Mesenchymal stem cell (in vitro differentiated cells and primary cell): Measurements from ENCODE around the gene EXOC6B.
A peak's percentile ranks its signal among the peaks of the same experiment; 100 is the strongest.

Experiments
- DNase-seq: peaks from one replicate; pipeline ENCODE4 v3.0.0-alpha.2; 2013
- H2AFZ ChIP-seq: one replicate; pipeline ENCODE4 v1.6.1; 2013; ENCODE audit warnings: low read depth, mild to moderate bottlenecking, control low read depth, inconsistent platforms, low read length, moderate library complexity
- H2AK5ac ChIP-seq: 2 replicates; pipeline ENCODE4 v1.6.1; 2013; ENCODE audit warnings: low read length, moderate library complexity, mild to moderate bottlenecking, inconsistent platforms; ENCODE audit not compliant: severe bottlenecking
- H2BK120ac ChIP-seq: one replicate; pipeline ENCODE4 v1.6.1; 2013; ENCODE audit warnings: low read depth, mild to moderate bottlenecking, inconsistent platforms, low read length, moderate library complexity
- H2BK12ac ChIP-seq, 2 experiments: one replicate each; pipeline ENCODE4 v1.6.1; 2013; ENCODE audit warnings: inconsistent platforms in 2 of 2, low read length in 2 of 2, mild to moderate bottlenecking in 2 of 2, moderate library complexity in 2 of 2, control low read depth in 1 of 2
- H2BK15ac ChIP-seq: one replicate; pipeline ENCODE4 v1.6.1; 2013; ENCODE audit warnings: mild to moderate bottlenecking, low read depth, inconsistent platforms; ENCODE audit not compliant: poor library complexity, severe bottlenecking
- H2BK5ac ChIP-seq: 2 replicates; pipeline ENCODE4 v1.6.1; 2013; ENCODE audit warnings: low read depth, mild to moderate bottlenecking, low read length, control low read depth, inconsistent platforms; ENCODE audit not compliant: poor library complexity, severe bottlenecking
- H3K14ac ChIP-seq, 2 experiments: one replicate each; pipeline ENCODE4 v1.6.1; 2013; ENCODE audit warnings: inconsistent platforms in 2 of 2, low read length in 2 of 2, control low read depth in 1 of 2, mild to moderate bottlenecking in 1 of 2, moderate library complexity in 1 of 2
- H3K18ac ChIP-seq, 2 experiments: one replicate each; pipeline ENCODE4 v1.6.1; 2013; ENCODE audit warnings: inconsistent platforms in 2 of 2, low read length in 2 of 2, control low read depth in 1 of 2, low read depth in 1 of 2, mild to moderate bottlenecking in 1 of 2
- H3K23ac ChIP-seq, 2 experiments: one replicate each; pipeline ENCODE4 v1.6.1; 2013; ENCODE audit warnings: inconsistent platforms in 2 of 2, low read length in 2 of 2, mild to moderate bottlenecking in 2 of 2, moderate library complexity in 2 of 2, control low read depth in 1 of 2
- H3K27ac ChIP-seq: 2 replicates; pipeline ENCODE4 v1.5.1; 2013; ENCODE audit warnings: mild to moderate bottlenecking, moderate library complexity, low read length, control low read depth, inconsistent platforms; ENCODE audit not compliant: poor library complexity, severe bottlenecking
- H3K27me3 ChIP-seq, 2 experiments: 2 replicates each; pipeline versions ENCODE4 v1.6.1 to v1.7.0; 2013; ENCODE audit warnings: low read length in 2 of 2, mild to moderate bottlenecking in 2 of 2, moderate library complexity in 2 of 2, control low read depth in 1 of 2, inconsistent platforms in 1 of 2; ENCODE audit not compliant: control insufficient read depth in 1 of 2, insufficient read depth in 1 of 2
- H3K36me3 ChIP-seq, 2 experiments: 2 replicates each; pipeline versions ENCODE4 v1.6.1 to v1.7.0; 2013; ENCODE audit warnings: low read length in 2 of 2, control low read depth in 1 of 2, inconsistent platforms in 1 of 2, low read depth in 1 of 2, mild to moderate bottlenecking in 1 of 2; ENCODE audit not compliant: insufficient read depth in 2 of 2, control insufficient read depth in 1 of 2
- H3K4ac ChIP-seq, 2 experiments: one replicate each; pipeline ENCODE4 v1.6.1; 2013; ENCODE audit warnings: inconsistent platforms in 2 of 2, low read length in 2 of 2, mild to moderate bottlenecking in 2 of 2, moderate library complexity in 2 of 2, control low read depth in 1 of 2, low read depth in 1 of 2
- H3K4me1 ChIP-seq: 2 replicates; pipeline ENCODE4 v1.6.1; 2013; ENCODE audit warnings: low read depth, low read length, control low read depth; ENCODE audit not compliant: control insufficient read depth, insufficient read depth
- H3K4me2 ChIP-seq: 2 replicates; pipeline ENCODE4 v1.6.1; 2013; ENCODE audit warnings: low read length, mild to moderate bottlenecking, inconsistent platforms; ENCODE audit not compliant: poor library complexity, severe bottlenecking
- H3K4me3 ChIP-seq, 2 experiments: 2 replicates each; pipeline versions ENCODE4 v1.5.1 to v1.7.0; 2013; ENCODE audit warnings: low read length in 2 of 2, mild to moderate bottlenecking in 2 of 2, control low read depth in 1 of 2, low read depth in 1 of 2; ENCODE audit not compliant: insufficient read depth in 1 of 2
- H3K79me1 ChIP-seq: replicated peaks from 2 replicates; pipeline ENCODE4 v1.6.1; 2013; ENCODE audit warnings: mild to moderate bottlenecking, control low read depth, low read length, inconsistent platforms; ENCODE audit not compliant: poor library complexity, severe bottlenecking
- H3K9ac ChIP-seq: 2 replicates; pipeline ENCODE4 v1.7.0; 2013; ENCODE audit warnings: mild to moderate bottlenecking, low read length, moderate library complexity
- H3K9me3 ChIP-seq: 2 replicates; pipeline ENCODE4 v1.7.0; 2013; ENCODE audit warnings: mild to moderate bottlenecking, low read length; ENCODE audit not compliant: control insufficient read depth
- H4K8ac ChIP-seq: one replicate; pipeline ENCODE4 v1.6.1; 2013; ENCODE audit warnings: inconsistent platforms, mild to moderate bottlenecking, low read length, moderate library complexity
- H4K91ac ChIP-seq: one replicate; pipeline ENCODE4 v1.6.1; 2013; ENCODE audit warnings: mild to moderate bottlenecking, low read length, inconsistent platforms
- WGBS: methylation state at CpG from one replicate; pipeline ENCODE4 v1.1.7; 2013; ENCODE audit warnings: mixed read lengths; 5-methylcytosine and 5-hydroxymethylcytosine counted together

The EXOC6B gene

GRCh38 chr2:72378753-72379348, 447.0 kb downstream of the EXOC6B start:
- Histone ChIP-seq H3K27ac (no peak overlapping the region), H2BK12ac (no peak overlapping the region), H2BK15ac (no peak overlapping the region), H2BK5ac (no peak overlapping the region), H3K4me2 (no peak overlapping the region), H3K4me3 (no peak overlapping the region), H3K23ac (no peak overlapping the region), H3K18ac (no peak overlapping the region), H3K79me1 (peaks cover 4% of the 10 kb centered on the region), H3K4me1 (no peaks in the 10 kb centered on the region), H2BK120ac (no peak overlapping the region), H2AFZ (no peak overlapping the region), H2AK5ac (no peak overlapping the region), H3K36me3 (peaks cover 0 to 29% of the 10 kb centered on the region in 2 experiments), H4K8ac (no peak overlapping the region), H3K4ac (no peak overlapping the region), H3K14ac (no peak overlapping the region), H4K91ac (no peak overlapping the region), H3K9me3 (no peaks in the 10 kb centered on the region), H3K27me3 (no peaks in the 10 kb centered on the region), H3K9ac (no peak overlapping the region)
- no peak for DNase-seq
- 80% methylated on average over 1 of the region's 1 CpG for WGBS

GRCh38 chr2:72367530-72368225, 458.2 kb downstream of the EXOC6B start:
- no peak overlapping the region for H2BK5ac ChIP-seq
- 77% methylated on average over 4 of the region's 5 CpGs for WGBS

GRCh38 chr2:72363406-72363805, 462.4 kb downstream of the EXOC6B start:
- no peak overlapping the region for H3K18ac ChIP-seq
- H2BK120ac ChIP-seq = no peak overlapping the region
- no peaks in the 10 kb centered on the region for H3K9me3 ChIP-seq
- H3K14ac ChIP-seq = no peak overlapping the region
- H3K4me3 ChIP-seq = no peak overlapping the region
- no peak overlapping the region for H4K8ac ChIP-seq
- no peak overlapping the region for H2BK5ac ChIP-seq
- H2AK5ac ChIP-seq = no peak overlapping the region
- no peak overlapping the region for H2BK15ac ChIP-seq
- H3K36me3 ChIP-seq = peaks cover 6 to 8% of the 10 kb centered on the region in 2 experiments
- no peak overlapping the region for H3K9ac ChIP-seq
- no peak overlapping the region for H3K4me2 ChIP-seq
- H3K27ac ChIP-seq = no peak overlapping the region
- no peak overlapping the region for H2BK12ac ChIP-seq
- no peak overlapping the region for H2AFZ ChIP-seq
- no peaks in the 10 kb centered on the region for H3K27me3 ChIP-seq
- H4K91ac ChIP-seq = no peak overlapping the region
- H3K4ac ChIP-seq = no peak overlapping the region
- no peak overlapping the region for H3K23ac ChIP-seq
- H3K79me1 ChIP-seq = peaks cover 1% of the 10 kb centered on the region
- DNase-seq = no peak
- H3K4me1 ChIP-seq = no peaks in the 10 kb centered on the region

More at GRCh38 chr2:72367530-72368225, 458.2 kb downstream of the EXOC6B start:
- H3K9me3 ChIP-seq = peaks cover 4% of the 10 kb centered on the region
- no peak overlapping the region for H3K9ac ChIP-seq
- peak; percentile 92 for DNase-seq
- no peak overlapping the region for H2AK5ac ChIP-seq
- no peak overlapping the region for H2BK120ac ChIP-seq
- H2BK15ac ChIP-seq = no peak overlapping the region
- H2AFZ ChIP-seq = no peak overlapping the region
- H4K8ac ChIP-seq = no peak overlapping the region
- H3K4ac ChIP-seq = no peak overlapping the region
- no peak overlapping the region for H3K27ac ChIP-seq
- H3K14ac ChIP-seq = no peak overlapping the region
- no peak overlapping the region for H4K91ac ChIP-seq
- no peak overlapping the region for H2BK12ac ChIP-seq
- no peaks in the 10 kb centered on the region for H3K36me3 ChIP-seq
- no peak overlapping the region for H3K23ac ChIP-seq
- no peak overlapping the region for H3K4me3 ChIP-seq
- H3K4me2 ChIP-seq = no peak overlapping the region
- H3K18ac ChIP-seq = no peak overlapping the region
- H3K4me1 ChIP-seq = no peaks in the 10 kb centered on the region
- H3K79me1 ChIP-seq = peaks cover 1% of the 10 kb centered on the region
- no peaks in the 10 kb centered on the region for H3K27me3 ChIP-seq

GRCh38 chr2:72362733-72363132, 463.1 kb downstream of the EXOC6B start:
- Histone ChIP-seq H3K27me3 (no peaks in the 10 kb centered on the region), H3K79me1 (peaks cover under 1% of the 10 kb centered on the region), H3K9ac (no peak overlapping the region), H2BK15ac (no peak overlapping the region), H3K18ac (no peak overlapping the region), H2AK5ac (no peak overlapping the region), H3K23ac (no peak overlapping the region), H2BK5ac (no peak overlapping the region), H4K8ac (no peak overlapping the region), H3K4me3 (no peak overlapping the region), H3K27ac (no peak overlapping the region), H3K4me1 (no peaks in the 10 kb centered on the region), H3K9me3 (no peaks in the 10 kb centered on the region), H2AFZ (no peak overlapping the region), H3K4me2 (no peak overlapping the region), H4K91ac (no peak overlapping the region), H2BK12ac (no peak overlapping the region), H3K36me3 (peaks cover 6 to 8% of the 10 kb centered on the region in 2 experiments), H3K14ac (no peak overlapping the region), H2BK120ac (no peak overlapping the region), H3K4ac (no peak overlapping the region)
- no peak for DNase-seq
